Measurements from ENCODE around the gene CHURC1. TPM values are rescaled to one million over a fixed set of nuclear protein-coding genes. Genes with fewer than 3 reads are reported as not detected.

The CHURC1 gene
- total and polyA plus RNA-seq, 2 of the 8 experiments (the other 6 are each of a cell fraction or from before 2014, with no cell fraction given) = 50.2 to 59.3 TPM

- peaks cover 4 to 21% (median 9%) of the 10 kb centered on the region in 4 experiments; a peak in 4 of 8 replicates for H3K36me3 ChIP-seq (ENCODE audit: control insufficient read depth in 2 of 4, insufficient read depth in 4 of 4, low read length in 3 of 4)
- H3K14ac ChIP-seq (ENCODE audit: insufficient read length) = no peak overlapping the region
- H3K56ac ChIP-seq (replicated peaks; ENCODE audit: insufficient read length, low read depth, low read length) = no peak overlapping the region
- no peak overlapping the region for H2AFZ ChIP-seq (ENCODE audit: low read length)
- H2BK20ac ChIP-seq (ENCODE audit: low read length) = no peak overlapping the region
- H2BK5ac ChIP-seq (ENCODE audit: low read depth, low read length) = no peak overlapping the region
- no peak overlapping the region for H3K4me2 ChIP-seq (ENCODE audit: insufficient read depth in 1 of 2, low read depth in 2 of 2, low read length in 2 of 2)
- no peak overlapping the region for H2BK15ac ChIP-seq (ENCODE audit: low read length)
- no peaks in the 10 kb centered on the region for H3K27me3 ChIP-seq (replicated peaks in 1 of 4; ENCODE audit: control insufficient read depth in 3 of 4, extremely low read depth in 1 of 4, insufficient read depth in 3 of 4, low read length in 3 of 4)
- no peaks in the 10 kb centered on the region for H3K23me2 ChIP-seq (ENCODE audit: low read depth, low read length)
- DNase-seq (ENCODE audit: low read depth in 1 of 2, low spot score in 2 of 2) (no peak), FAIRE-seq (no peak)
- TF ChIP-seq KDM5A (IDR thresholded peaks at IDR 0.05; ENCODE audit: low read length) = no peak
- H2BK120ac ChIP-seq (replicated peaks; ENCODE audit: low read depth, low read length) = no peak overlapping the region
- H4K91ac ChIP-seq (replicated peaks; ENCODE audit: insufficient read length, low read length) = peak overlapping the region; percentile 23
- no peak overlapping the region for H3K27ac ChIP-seq (ENCODE audit: low read depth, low read length)
- no peak overlapping the region for H4K5ac ChIP-seq (ENCODE audit: insufficient read length, low read depth, low read length)
- CTCF ChIA-PET (ENCODE audit: partially characterized antibody) = interaction anchor here (0.7 to 3.8 kb wide), 26 partner anchors 7 to 151 kb away, joined by 3 to 25 read pairs (median 6); partner anchors contain the start of gene GPX2
- peaks cover 0 to 2% of the 10 kb centered on the region in 2 experiments for H4K20me1 ChIP-seq (replicated peaks in 1 of 2; ENCODE audit: control insufficient read depth in 1 of 2, insufficient read depth in 2 of 2, low read length in 2 of 2)
- H2BK12ac ChIP-seq (ENCODE audit: low read depth, low read length) = no peak overlapping the region
- H3K23ac ChIP-seq (ENCODE audit: insufficient read length) = no peak overlapping the region
- H4K8ac ChIP-seq (ENCODE audit: extremely low read depth, insufficient read depth, low read length) = 0 out of 2 replicates have a peak overlapping the region, but pooled peaks have one; percentile 1
- H3K9me3 ChIP-seq (ENCODE audit: insufficient read depth in 2 of 2, low read depth in 1 of 2, low read length in 1 of 2) = no peaks in the 10 kb centered on the region
- no peak overlapping the region for H3K9ac ChIP-seq (replicated peaks in 1 of 4; ENCODE audit: extremely low read depth in 1 of 4, low read depth in 3 of 4, low read length in 3 of 4)
- H3K79me2 ChIP-seq (ENCODE audit: control insufficient read depth in 1 of 2, insufficient read depth in 2 of 2, low read length in 2 of 2) = no peaks in the 10 kb centered on the region
- no peaks in the 10 kb centered on the region; the same call in 1 of the 2 replicates for H3K79me1 ChIP-seq (ENCODE audit: low read depth, low read length)
- no peak overlapping the region for H2AK5ac ChIP-seq (ENCODE audit: low read depth, low read length)
- H3K18ac ChIP-seq (ENCODE audit: extremely low read depth, low read length) = no peak overlapping the region
- 93% methylated on average over 6 of the region's 6 CpGs; no CpG with 5 or more reads in 1 of the 2 experiments for WGBS, 2 experiments (ENCODE audit: extremely low coverage in 1 of 2, insufficient coverage in 1 of 2, insufficient read length in 1 of 2, insufficient replicate concordance in 2 of 2, low coverage in 1 of 2, low lambda C conversion rate in 2 of 2, missing lambda C conversion rate in 1 of 2)
- POLR2A ChIA-PET (ENCODE audit: partially characterized antibody) = interaction anchor here (0.8 to 2.2 kb wide), 5 partner anchors 9 to 39 kb away, joined by 3 to 9 read pairs (median 3); partner anchors contain the start of gene CHURC1
- peaks cover 5 to 16% (median 15%) of the 10 kb centered on the region in 4 experiments; a peak in 6 of 7 replicates for H3K4me1 ChIP-seq (replicated peaks in 1 of 4; ENCODE audit: control insufficient read depth in 3 of 4, insufficient read depth in 4 of 4, low read length in 3 of 4)
- H3K4ac ChIP-seq (replicated peaks; ENCODE audit: insufficient read length, low read depth, low read length) = no peak overlapping the region
- H3K4me3 ChIP-seq (ENCODE audit: extremely low read depth in 1 of 4, insufficient read depth in 2 of 4, low read depth in 3 of 4, low read length in 4 of 4) = no peak overlapping the region
These were observed 39.4 kb downstream of the CHURC1 start for GRCh38 chr14:64953661-64954060.
